Omental fat pad (tissue), 4 donors: ENCODE data around the gene ZNF333. TPM values are rescaled to one million over a fixed set of nuclear protein-coding genes. Genes with fewer than 3 reads are reported as not detected.
"Not testable (repeated sequence)": the region's sequence is repeated elsewhere in the genome, so short reads cannot be mapped to it uniquely, and the experiment has no call there.

ENCODE experiments used
- ATAC-seq: fragments of 150-250 bp; one replicate; pipeline ENCODE4 v1.9.1; 2016; ENCODE audit warnings: mild to moderate bottlenecking, moderate library complexity; ENCODE audit not compliant: low FRiP score
- DNase-seq: peaks from one replicate; pipeline ENCODE4 v3.0.0-alpha.2; 2019; ENCODE audit warnings: low spot score
- total RNA-seq, 4 donors: library from RNA; depleted of rRNA; stranded (reverse); fragments of >200 nt; gene quantifications; one replicate each; pipeline ENCODE4 v1.1.0, GENCODE V29; 2016
- TF ChIP-seq, protein P1 (sequence below), 3 donors: fragments of 450-650 bp; IDR thresholded peaks; one replicate each; pipeline ENCODE4 v1.5.1; 2016 to 2017; ENCODE audit warnings: antibody characterized with exemption in 3 of 3, mild to moderate bottlenecking in 3 of 3, moderate library complexity in 2 of 3

The ZNF333 gene
- total RNA-seq, 4 donors from 2014 or later = 13.0 to 35.2 (median 25.0) TPM

DNA sequence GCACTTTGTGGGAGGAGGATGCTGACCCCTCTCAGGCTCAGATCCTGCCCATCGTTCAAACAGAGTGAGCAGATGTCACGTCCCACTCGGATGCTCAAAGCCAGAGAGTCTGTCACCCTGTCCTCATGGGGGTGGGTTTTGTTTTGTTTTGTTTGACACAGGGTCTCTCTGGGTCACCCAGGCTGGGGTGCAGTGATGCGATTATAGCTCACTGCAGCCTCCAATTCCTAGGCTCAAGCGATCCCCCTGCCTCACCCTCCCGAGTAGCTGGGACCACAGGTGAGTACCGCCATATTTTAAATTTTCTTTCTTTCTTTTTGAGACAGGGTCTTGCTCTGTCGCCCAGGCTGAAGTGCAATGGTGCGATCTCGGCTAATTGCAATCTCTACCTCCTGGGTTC lies 84.5 kb downstream of the ZNF333 start:
- TF ChIP-seq, protein P1, sequence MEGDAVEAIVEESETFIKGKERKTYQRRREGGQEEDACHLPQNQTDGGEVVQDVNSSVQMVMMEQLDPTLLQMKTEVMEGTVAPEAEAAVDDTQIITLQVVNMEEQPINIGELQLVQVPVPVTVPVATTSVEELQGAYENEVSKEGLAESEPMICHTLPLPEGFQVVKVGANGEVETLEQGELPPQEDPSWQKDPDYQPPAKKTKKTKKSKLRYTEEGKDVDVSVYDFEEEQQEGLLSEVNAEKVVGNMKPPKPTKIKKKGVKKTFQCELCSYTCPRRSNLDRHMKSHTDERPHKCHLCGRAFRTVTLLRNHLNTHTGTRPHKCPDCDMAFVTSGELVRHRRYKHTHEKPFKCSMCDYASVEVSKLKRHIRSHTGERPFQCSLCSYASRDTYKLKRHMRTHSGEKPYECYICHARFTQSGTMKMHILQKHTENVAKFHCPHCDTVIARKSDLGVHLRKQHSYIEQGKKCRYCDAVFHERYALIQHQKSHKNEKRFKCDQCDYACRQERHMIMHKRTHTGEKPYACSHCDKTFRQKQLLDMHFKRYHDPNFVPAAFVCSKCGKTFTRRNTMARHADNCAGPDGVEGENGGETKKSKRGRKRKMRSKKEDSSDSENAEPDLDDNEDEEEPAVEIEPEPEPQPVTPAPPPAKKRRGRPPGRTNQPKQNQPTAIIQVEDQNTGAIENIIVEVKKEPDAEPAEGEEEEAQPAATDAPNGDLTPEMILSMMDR (IDR thresholded peaks at IDR 0.05) = no peak
- DNase-seq (no peak), ATAC-seq (no peak)

DNA sequence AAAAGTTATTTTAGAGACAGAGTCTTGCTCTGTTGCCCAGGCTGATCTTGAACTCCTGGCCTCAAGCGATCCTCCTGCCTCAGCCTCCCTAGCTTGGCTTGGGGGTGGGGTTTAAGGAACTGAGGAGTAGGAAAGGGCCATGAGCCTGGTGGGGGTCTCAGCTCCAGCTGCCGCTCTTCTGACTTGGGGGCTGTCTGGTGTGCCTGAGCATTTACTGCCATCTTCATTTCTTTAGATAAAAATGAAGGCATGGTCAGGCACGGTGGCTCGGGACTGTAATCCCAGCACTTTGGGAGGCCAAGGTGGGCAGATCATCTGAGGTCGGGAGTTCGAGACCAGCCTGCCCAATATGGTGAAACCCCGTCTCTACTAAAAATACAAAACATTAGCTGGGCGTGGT lies 85.5 kb downstream of the ZNF333 start:
- not testable (repeated sequence) for ATAC-seq, DNase-seq

DNA sequence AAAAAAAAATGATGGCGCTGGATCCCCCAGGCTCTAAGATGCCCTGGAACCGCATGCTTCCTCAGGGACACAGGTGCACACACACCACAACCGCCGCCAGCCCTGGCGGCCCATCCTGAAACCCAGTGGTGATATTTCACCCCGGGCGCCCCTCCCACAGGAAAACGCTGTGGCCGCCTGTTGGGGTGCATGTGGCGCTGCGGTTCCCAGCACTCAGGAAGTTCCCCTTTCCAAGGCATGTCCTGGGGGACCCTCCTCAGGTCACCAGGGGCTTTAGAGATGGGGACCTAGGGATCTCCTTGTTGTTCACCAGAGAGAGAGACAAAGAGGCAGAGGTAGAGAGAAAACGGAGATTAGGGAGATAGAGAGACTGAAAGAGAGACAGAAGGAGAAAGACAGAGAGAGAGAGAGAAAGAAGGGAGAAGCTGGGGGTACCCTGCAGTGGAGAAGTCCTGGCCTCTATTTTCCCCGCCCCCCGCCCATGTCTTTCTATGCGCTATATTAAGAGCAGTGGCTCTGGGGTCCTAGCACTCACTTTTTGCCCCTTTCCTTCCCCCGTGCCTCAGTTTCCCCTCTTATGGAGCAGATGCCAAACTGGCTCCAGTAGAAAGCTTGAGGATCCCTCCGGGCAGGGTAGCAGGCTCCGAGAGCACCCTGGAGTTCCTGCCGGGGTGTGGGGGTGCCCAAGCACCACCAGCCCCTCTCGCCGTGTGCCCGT lies 86.2 kb downstream of the ZNF333 start:
- ATAC-seq (no peak), DNase-seq (no peak)
- TF ChIP-seq, protein P1 (IDR thresholded peaks at IDR 0.05) = no peak

DNA sequence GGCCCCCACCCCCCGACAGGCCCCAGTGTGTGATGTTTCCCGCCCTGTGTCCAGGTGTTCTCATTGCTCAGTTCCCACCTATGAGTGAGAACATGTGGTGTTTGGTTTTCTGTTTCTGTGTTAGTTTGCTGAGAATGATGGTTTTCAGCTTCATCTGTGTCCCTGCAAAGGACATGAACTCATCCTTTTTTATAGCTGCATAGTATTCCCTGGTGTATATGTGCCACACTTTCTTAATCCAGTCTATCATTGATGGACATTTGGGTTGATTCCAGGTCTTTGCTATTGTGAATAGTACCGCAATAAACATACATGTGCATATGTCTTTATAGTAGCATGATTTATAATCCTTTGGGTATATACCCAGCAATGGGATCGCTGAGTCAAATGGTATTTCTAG lies 87.8 kb downstream of the ZNF333 start:
- ATAC-seq = not testable (repeated sequence)

DNA sequence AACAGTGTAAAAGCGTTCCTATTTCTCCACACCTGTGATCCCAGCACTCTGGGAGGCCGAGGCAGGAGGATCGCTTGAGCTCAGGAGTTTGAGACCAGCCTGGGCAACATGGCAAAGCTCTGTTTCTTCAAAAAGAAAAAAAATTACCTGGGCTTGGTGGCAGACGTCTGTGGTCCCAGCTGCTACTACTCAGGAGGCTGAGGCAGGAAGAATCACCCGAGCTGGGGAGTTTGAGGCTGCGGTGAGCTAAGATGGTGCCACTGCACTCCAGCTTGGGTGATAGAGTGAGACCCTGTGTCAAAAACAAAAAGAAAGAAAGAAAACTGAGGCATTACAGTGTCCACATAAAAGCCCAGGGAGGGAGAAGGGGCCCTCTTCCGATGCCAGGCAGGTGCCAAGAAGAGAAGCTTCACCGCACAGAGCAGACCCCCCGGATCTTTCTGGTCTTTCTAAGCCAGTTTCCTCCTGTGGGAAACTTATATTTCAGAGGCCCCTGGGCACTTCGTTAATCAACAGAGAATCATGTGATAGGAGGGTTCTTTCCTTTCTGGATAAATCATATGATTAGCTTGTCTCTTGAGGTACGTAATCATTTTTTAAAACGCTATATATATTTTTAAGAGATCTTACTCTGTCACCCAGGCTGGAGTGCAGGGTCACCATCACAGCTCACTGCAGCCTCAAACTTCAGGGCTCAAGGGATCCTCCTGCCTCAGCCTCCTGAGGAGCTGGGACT lies 88.4 kb downstream of the ZNF333 start, which contains the start of gene ADGRE2:
ADGRE2 (minus strand) TSS at position 451 of the 736 bp plus-strand sequence. CDS start 1,804 bp downstream, outside the sequence.
- ATAC-seq, DNase-seq: not testable (repeated sequence)

More for the DNA sequence above, 87.8 kb downstream of the ZNF333 start:
- DNase-seq = not testable (repeated sequence)

DNA sequence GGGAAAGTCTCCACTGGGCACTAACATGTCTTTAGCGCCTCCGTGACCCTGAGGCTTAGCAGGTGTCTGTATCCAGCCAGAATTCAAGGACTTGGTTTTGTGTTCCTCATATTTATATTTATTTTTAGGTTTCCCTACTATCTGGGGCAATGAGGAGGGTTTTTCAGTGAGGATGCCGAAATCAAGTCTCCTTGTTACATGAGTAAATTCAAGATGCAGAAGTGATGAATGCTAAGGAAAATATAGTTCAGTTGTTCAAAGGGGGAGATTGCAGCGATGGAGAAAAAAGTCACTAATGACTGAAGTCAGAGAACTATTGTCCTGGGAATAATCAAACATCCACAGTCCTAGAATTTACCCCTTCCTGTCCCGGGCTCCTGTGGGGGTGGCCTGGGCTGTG lies 89.3 kb downstream of the ZNF333 start:
- TF ChIP-seq, protein P1 (IDR thresholded peaks at IDR 0.05) = no peak
- DNase-seq (no peak), ATAC-seq (no peak)

DNA sequence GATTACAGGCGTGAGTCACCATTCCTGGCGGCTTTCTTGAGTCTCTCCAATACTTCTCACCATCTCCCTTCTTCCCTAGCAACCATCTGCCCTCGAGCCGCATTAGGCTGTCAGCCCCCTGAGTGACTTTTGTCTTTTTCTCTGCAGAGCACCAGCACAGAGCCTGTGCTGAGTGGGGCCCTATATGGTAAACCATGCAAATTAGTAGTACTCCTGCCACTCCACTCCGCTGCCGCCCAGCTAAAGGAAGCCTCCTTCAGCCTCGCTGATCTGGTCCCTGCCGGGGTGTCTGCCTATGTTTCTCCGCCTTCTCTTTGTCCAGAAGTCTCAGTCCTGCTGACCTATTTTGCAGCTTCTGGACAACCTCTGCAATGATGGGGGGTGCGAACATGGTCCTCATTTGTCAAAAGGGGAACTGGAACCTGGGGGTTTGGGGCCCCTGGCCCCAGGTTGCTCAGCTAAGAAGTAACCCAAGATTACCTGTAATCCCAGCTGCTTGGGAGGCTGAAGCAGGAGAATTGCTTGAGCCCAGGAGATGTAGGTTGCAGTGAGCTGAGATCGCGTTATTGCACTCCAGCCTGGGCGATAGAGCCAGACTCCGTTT lies 90.9 kb downstream of the ZNF333 start:
- ATAC-seq, DNase-seq: not testable (repeated sequence)

DNA sequence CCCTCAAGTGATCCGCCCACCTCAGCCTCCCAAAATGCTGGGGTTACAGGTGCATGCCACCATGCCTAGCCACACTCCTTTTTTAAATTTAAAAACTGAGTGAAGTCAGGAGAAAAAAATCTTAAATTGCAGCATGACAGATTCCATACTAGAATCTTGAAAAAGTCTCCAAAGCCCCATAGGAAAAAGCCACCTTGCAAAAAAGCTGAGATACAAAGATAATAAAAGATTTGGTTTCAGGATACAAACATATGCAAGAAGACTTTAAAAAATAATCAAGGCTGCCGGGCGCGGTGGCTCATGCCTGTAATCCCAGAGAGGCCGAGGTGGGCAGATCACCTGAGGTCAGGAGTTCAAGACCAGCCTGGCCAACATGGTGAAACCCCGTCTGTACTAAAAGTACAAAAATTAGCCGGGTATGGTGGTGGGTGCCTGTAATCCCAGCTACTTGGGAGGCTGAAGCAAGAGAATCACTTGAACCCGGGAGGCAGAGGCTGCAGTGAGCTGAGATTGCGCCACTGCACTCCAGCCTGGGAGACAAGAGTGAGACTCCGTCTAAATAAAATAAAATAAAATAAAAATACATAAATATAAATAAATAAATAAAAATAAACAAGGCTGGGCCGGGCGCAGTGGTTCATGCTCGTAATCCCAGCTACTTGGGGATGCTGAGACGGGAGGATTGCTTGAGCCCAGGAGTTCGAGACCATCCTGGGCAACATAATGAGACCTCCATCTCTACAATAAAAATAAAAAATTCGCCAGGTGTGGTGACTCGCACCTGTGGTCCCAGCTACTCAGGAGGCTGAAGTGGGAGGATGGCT lies 92.1 kb downstream of the ZNF333 start:
- not testable (repeated sequence) for DNase-seq

DNA sequence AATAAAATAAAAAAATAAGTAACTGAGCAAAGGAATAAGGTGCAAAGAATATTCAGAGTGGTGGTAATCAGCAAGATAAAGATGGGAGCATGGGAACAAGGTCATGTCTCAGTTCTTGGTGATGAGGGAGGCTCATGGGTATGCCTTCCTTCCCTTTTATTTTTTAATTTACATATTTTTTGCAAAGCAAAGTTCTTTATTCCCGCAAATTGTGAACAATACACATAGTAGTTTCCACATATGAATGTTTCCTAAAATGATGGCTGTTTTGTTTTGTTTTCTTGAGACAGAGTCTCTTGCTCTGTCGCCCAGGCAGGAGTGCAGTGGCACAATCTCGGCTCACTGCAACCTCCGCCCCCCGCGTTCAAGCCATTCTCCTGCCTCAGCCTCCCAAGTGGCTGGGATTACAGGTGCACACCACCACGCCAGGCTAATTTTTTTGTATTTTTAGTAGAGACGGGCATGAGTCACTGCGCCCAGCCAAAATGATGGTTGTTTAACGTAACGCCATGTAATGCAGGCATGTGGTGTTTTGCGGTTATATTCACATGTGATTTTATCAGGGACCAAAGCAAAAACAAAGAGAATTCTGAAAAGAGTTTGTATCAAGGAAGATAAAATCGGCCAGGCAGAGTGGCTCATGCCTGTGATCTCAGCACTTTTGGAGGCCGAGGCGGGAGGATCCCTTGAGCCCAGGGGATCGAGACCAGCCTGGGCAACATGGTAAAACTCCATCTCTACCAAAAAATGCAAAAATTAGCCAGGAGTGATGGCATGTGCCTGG lies 93.0 kb downstream of the ZNF333 start:
- DNase-seq = no peak
- TF ChIP-seq, protein P1 (IDR thresholded peaks at IDR 0.05) = no peak
- no peak for ATAC-seq

More for the DNA sequence above, 92.1 kb downstream of the ZNF333 start:
- not testable (repeated sequence) for ATAC-seq
